GM20000 (cell line): ENCODE measurements around the gene ATP6V0D1.
"Not testable (repeated sequence)": the region's sequence is repeated elsewhere in the genome, so short reads cannot be mapped to it uniquely, and the experiment has no call there.

ENCODE experiments used
- DNase-seq: peaks from one replicate; pipeline ENCODE4 v3.0.0; 2012; ENCODE audit warnings: low spot score
- CTCF ChIP-seq: IDR thresholded peaks from 2 replicates; pipeline ENCODE4 v1.5.1; 2012; ENCODE audit warnings: mild to moderate bottlenecking, control low read depth; ENCODE audit errors: extremely low read depth, missing control alignments

ATP6V0D1 gene

GRCh38 chr16:67489401-67490083, 8.6 kb upstream of the ATP6V0D1 start:
- TF ChIP-seq CTCF = no peak
- no peak for DNase-seq

GRCh38 chr16:67487561-67487960, 6.6 kb upstream of the ATP6V0D1 start:
- not testable (repeated sequence) for DNase-seq

GRCh38 chr16:67486805-67487204, 5.8 kb upstream of the ATP6V0D1 start:
- no peak for TF ChIP-seq CTCF
- no peak for DNase-seq

- no peak for TF ChIP-seq CTCF
- DNase-seq = no peak
These were observed 3.0 kb upstream of the ATP6V0D1 start for GRCh38 chr16:67483731-67484525.

GRCh38 chr16:67483150-67483549, 2.2 kb upstream of the ATP6V0D1 start, which contains the start of gene AGRP:
Gene AGRP, minus strand, starts transcription at chr16:67483547. Its CDS starts 149 bp downstream, at chr16:67483398.
- DNase-seq = no peak

GRCh38 chr16:67482233-67482924, 1.4 kb upstream of the ATP6V0D1 start:
- TF ChIP-seq CTCF = no peak
- no peak for DNase-seq

More at GRCh38 chr16:67483150-67483549, 2.2 kb upstream of the ATP6V0D1 start, which contains the start of gene AGRP:
- TF ChIP-seq CTCF = no peak

GRCh38 chr16:67481561-67482232, 740 bp upstream of the ATP6V0D1 start:
- no peak for DNase-seq
- no peak for TF ChIP-seq CTCF
